ENCODE results near the gene PCNX2. TPM values are rescaled to one million over a fixed set of nuclear protein-coding genes. Genes with fewer than 3 reads are reported as not detected.
A peak's percentile ranks its signal among the peaks of the same experiment; 100 is the strongest.

PCNX2 gene
- total and polyA plus RNA-seq, 11 donors: 0.27 to 5.3 (median 1.9) TPM

DNA sequence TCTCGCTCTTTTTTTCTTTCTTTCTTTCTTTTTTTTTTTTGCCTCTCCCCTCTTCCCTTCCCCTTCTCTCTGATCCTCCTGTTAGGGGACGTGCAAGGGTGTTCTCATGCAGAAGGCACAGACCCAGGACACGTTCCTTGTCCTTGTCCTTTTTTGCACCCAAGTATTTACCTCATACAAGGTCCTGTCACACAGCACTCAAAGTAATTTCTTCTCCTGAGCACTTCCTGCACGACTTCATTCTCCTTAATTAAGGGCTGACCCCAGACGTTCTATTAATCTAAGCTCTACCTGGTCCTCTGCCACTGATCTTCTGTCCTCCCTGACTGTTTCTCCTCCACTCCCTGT, 424 bp upstream of the PCNX2 start:
- peaks cover 0 to 36% (median 9%) of the 10 kb centered on the region in 9 donors for H3K27me3 ChIP-seq
- H3K27ac ChIP-seq: no peak overlapping the region
- TF ChIP-seq, protein P1, sequence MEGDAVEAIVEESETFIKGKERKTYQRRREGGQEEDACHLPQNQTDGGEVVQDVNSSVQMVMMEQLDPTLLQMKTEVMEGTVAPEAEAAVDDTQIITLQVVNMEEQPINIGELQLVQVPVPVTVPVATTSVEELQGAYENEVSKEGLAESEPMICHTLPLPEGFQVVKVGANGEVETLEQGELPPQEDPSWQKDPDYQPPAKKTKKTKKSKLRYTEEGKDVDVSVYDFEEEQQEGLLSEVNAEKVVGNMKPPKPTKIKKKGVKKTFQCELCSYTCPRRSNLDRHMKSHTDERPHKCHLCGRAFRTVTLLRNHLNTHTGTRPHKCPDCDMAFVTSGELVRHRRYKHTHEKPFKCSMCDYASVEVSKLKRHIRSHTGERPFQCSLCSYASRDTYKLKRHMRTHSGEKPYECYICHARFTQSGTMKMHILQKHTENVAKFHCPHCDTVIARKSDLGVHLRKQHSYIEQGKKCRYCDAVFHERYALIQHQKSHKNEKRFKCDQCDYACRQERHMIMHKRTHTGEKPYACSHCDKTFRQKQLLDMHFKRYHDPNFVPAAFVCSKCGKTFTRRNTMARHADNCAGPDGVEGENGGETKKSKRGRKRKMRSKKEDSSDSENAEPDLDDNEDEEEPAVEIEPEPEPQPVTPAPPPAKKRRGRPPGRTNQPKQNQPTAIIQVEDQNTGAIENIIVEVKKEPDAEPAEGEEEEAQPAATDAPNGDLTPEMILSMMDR (IDR thresholded peaks at IDR 0.05): no peak
- TF ChIP-seq POLR2A (IDR thresholded peaks at IDR 0.05): no peak
- ATAC-seq (no peak), DNase-seq (no peak)
- intact Hi-C loops (cut with DNase I): loop anchor here in 1 of 10 donors (2.0 kb wide), 1 partner anchor 21 kb away; no protein-coding TSS in a partner anchor
- WGBS, 4 donors: 6 to 13% (median 7%) methylated on average over 5 of the region's 5 CpGs
- H3K4me1 ChIP-seq: peaks cover 0 to 12% (median 7%) of the 10 kb centered on the region in 12 donors
- H3K36me3 ChIP-seq: no peaks in the 10 kb centered on the region
- peak overlapping the region in 7 of 12 donors; percentile 48 to 72 (median 63) for H3K4me3 ChIP-seq
- peaks cover 0 to 2% (median 0%) of the 10 kb centered on the region in 12 donors for H3K9me3 ChIP-seq

DNA sequence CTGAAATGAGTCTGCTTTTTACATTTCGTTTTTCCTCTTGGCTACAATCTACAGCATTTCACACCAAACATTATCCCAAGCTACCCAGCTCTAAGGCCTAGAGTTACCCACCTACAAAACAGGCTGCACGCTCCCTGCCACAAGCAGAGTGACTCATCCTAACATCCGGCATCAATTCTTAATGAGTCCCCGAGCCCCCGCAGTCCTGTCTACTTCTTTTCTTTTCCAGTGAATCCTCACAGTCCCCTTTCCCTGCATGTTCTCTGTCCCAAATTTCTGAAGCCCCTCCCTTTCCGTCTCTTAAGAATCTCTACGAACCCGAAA, 650 bp downstream of the PCNX2 start:
- no peaks in the 10 kb centered on the region for H3K36me3 ChIP-seq
- WGBS, 4 donors: 11 to 27% (median 20%) methylated on average over 8 of the region's 8 CpGs
- H3K9me3 ChIP-seq: no peaks in the 10 kb centered on the region
- H3K27ac ChIP-seq: no peak overlapping the region
- no peak for DNase-seq
- intact Hi-C loops (cut with DNase I): no loop called here
- TF ChIP-seq, protein P1 (IDR thresholded peaks at IDR 0.05): no peak
- no peak for TF ChIP-seq POLR2A (IDR thresholded peaks at IDR 0.05)
- peaks cover 0 to 29% (median 9%) of the 10 kb centered on the region in 9 donors for H3K27me3 ChIP-seq
- peak in 1 of 4 donors; percentile 66 for ATAC-seq
- H3K4me1 ChIP-seq: peaks cover 0 to 14% (median 7%) of the 10 kb centered on the region in 12 donors
- peak overlapping the region; percentile 42 to 72 (median 58) for H3K4me3 ChIP-seq

DNA sequence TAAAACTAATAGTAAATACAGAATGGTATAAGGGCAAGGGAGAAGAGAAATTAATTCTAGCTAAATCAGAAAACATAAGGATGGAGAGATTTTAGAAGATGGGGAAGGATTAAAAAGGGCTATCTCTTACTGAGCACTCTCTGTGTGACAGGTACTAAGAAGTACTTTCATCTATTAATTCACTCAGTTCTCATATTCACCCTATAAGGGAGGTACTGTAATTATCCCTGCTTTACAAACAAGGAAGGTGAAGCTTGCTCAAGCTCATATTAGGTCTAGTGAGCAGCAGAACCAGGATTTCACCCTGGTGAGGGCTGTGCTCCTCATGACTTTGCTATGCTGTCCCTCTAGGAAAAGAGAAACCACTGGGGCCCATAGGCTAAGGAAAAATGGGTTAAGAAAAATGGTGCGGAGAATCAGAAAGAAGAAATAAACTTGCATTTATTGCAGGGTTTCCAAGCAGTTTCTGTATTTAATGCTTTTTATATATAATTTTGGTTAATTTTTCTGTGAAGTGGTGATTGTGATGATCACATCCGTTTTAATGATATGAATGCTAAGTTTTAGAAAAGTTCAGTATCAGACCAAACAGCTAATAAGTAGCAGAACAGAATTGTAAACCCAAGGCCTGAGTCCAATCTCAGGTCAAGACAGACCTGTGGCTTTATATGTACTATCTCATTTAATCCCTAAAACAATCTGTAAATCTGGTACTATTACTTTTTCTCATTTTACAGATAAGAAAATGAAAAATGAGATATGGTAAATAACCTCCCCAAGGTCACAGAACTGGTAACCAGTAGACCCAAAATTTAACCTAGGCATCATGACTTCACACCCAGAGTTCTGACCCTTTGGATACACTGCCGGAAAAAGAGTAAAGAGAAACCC, 1.7 kb downstream of the PCNX2 start:
- ATAC-seq (no peak), DNase-seq (no peak)
- intact Hi-C loops (cut with DNase I): no loop called here
- TF ChIP-seq, protein P1 (IDR thresholded peaks at IDR 0.05): no peak
- no peak for TF ChIP-seq POLR2A (IDR thresholded peaks at IDR 0.05)
- H3K36me3 ChIP-seq: no peaks in the 10 kb centered on the region
- H3K4me3 ChIP-seq: no peak overlapping the region
- H3K27me3 ChIP-seq: peaks cover 0 to 22% (median 9%) of the 10 kb centered on the region in 9 donors
- no peak overlapping the region for H3K27ac ChIP-seq
- no peaks in the 10 kb centered on the region for H3K9me3 ChIP-seq
- 89 to 96% (median 94%) methylated on average over 3 of the region's 3 CpGs for WGBS, 4 donors
- peaks cover 0 to 14% (median 7%) of the 10 kb centered on the region in 12 donors for H3K4me1 ChIP-seq

DNA sequence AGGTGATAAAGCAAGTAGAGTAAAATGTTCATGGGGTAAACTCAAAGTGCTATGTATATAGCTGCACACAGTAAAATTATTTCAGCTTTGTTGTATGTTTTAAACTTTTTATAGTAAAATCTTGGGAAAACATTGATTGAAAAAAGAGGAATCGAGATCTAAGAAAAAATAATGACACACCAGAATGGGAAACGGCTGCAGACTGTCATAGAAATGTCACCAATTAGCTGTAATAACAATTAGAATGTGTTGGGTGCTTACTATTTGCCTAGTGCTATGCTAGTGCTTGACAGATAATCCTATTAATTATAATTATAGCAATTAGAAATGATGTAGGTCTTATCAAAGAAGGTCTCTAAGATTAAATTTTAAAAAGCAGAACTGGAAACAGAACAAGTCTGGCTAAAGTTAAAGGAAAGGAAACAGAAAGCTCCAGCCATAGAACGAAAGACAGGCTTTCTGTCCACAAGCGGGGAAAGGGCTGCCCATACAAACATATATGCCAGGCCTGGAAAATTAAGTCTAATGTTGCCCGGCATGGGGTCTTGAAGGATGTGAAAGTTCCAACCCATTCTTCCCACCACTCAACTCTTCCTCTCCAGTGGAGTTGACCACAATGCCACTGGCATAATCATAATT, 5.0 kb downstream of the PCNX2 start:
- Histone ChIP-seq H3K27me3 (peaks cover 0 to 7% (median 0%) of the 10 kb centered on the region in 9 donors), H3K27ac (peak overlapping the region in 1 of 12 donors; percentile 66), H3K36me3 (no peaks in the 10 kb centered on the region), H3K9me3 (no peaks in the 10 kb centered on the region), H3K4me1 (peaks cover 0 to 14% (median 6%) of the 10 kb centered on the region in 12 donors), H3K4me3 (no peak overlapping the region)
- DNase-seq (no peak), ATAC-seq (peak in 1 of 4 donors; percentile 16)
- intact Hi-C loops (cut with DNase I): no loop called here
- WGBS, 4 donors: 63 to 91% (median 75%) methylated on average over 5 of the region's 5 CpGs
- TF ChIP-seq, protein P1 (IDR thresholded peaks at IDR 0.05): no peak
- no peak for TF ChIP-seq POLR2A (IDR thresholded peaks at IDR 0.05)

Measured in heart left ventricle (tissue), 16 donors.